ENCODE data around the gene SNAP29.
"Not testable (repeated sequence)": the region's sequence is repeated elsewhere in the genome, so short reads cannot be mapped to it uniquely, and the experiment has no call there.

The SNAP29 gene

DNA sequence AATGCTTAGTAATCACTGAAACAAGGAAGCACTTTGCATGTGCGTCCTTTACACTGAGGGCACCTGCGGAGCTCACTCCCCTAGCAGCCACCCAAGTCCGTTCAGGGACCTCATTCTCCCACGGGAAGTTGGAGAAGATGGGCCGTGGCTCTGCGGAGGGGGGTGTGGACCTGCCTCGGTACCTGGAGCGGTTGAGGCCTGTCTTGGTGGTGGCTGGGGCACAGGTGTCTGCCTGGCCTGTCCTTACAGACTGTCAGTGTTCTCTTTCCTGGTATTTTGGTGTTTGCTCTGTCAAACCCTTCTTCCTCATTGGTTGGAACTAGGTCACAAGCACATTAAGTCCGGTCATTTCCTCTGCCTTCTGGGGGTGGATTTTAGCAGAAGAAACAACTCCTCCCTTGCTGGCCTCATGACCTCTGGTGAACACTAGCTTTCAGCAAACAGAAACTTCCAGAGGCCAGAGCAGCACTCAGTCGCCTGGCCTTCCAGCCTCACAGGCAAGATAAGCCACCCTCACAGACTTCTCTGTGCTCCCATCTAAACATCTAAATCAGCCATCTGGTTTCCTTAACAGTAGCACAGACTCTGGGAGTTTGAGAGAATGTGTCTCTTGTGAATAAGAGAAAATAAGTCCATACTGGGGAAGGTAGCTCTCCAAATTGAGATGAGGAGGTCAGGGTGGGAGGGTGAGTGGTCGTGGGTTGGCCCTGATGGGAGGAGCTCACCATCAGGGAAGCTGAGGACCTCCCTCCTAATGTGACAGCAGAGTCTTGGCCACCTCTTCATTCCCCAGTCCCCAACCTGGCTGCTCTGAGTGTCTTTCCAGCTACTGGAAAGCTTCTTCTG is 8.6 kb downstream of the SNAP29 start:
- no peak for DNase-seq

DNA sequence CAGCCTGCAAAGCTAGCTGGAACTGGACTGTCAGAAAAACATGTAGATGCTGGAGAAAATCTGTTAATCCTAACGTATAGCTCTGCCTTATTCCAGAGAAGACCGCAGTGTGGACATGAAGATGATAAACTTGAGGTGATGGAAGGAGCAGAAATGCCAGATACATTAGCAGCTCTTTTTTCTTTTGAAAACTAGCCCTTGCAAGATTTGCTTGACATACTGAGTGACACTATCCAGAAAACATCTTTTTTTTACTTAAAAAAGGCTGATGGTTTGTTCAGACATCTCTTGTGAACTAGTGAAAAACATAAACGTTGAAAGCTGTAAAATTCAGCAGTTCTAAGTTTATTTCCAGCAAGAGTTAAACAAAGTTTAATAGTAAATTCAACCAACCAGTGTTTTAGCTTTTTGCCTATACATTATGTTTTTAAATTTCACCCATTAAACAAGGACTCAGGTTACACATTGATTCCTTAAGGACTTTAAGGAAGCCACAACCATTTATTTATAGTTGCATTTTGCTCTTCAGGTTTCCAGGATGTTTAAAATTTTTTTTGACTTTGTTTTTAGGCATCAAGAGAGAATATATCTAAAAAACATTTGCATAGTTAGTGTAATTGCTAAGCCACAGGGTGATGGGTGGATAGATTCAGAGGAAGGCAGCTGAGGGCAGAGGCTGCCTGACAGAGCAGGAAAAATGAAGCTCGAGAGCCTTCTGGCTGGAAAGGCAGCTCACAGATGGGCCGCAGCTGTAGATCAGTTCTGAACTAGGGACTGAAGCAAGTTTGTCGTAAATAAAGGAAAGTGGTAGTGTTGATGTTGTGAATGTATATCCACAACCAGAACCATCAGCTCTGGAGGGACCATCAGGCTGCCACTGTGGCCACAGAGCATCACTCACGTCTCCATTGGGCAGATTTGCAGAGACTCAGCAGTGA is 9.5 kb downstream of the SNAP29 start:
- DNase-seq, result no peak

DNA sequence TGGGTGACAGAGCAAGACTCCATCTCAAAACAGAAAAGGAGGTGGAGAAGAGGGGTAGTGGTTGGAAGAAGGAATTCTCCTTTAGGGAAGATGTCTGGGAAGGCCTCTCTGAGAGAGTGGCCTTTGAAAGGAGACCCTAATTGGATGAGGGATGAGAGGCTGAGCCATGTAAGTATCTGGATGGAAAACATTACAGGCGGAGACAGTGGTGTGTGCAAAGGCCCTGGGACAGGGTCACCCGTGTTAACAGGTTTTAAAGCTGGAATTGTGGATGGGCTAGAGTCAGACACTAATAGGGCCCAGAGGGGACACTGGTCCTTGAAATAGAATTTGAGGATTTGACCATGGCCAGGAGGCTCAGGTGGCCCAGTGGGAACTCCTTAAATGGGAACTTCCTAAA is 10.4 kb downstream of the SNAP29 start:
- no peak for DNase-seq

DNA sequence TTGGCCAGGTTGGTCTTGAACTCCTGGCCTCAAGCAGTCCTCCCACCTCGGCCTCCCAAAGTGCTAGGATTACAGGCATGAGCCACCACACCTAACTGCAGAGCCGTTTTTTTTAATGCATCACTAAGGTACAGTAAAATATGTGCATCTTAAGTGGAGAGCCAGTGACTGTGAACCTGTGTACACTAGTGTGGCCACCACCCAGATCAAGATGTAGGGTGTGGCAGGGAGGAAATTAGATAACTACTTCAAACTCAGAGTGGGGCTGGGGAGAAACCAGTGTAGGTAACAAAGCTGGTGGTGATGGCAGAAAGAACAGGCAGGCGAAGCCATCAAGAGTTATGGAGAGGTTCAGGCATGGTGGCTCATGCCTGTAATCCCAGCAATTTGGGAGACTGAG is 14.4 kb downstream of the SNAP29 start:
- no peak for DNase-seq

DNA sequence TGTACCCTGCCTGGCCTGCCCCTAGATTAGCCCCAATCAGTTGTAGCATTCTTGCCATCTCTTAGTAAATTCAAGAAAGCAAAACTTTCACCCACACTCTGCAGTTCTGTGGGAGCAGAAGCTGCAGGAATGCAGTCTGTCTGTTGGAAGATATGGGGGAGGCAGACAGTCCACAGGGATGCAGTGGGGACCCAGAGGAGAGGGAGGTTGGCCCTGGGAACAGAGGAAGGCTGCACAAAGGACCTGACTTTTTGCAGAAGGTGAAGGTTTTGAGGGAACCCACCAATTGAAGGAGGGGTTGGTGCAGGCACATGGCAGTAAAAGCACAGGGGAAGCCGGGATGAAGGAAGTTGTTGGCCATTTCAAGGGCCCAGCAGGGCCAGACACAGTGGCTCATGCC is 16.5 kb downstream of the SNAP29 start:
- DNase-seq, result no peak

DNA sequence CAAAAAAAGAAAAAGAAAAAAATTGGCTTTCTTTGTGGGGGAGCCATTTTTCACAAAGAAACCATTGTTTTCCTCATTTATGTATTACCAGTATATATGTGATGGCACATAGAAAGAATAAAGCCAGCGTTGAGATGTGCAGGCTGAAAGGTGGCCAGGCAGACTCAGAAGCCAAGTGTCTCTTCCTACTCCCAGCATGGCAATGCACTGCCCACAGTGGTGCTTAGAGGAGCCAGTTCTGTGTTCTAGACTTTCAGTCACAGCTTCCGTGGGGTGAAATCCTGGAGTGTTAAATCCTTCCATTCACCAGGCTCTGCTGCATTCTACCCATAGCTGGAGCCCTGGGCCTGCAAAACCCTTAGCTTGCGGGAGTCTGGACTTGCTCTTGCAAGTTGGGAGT is 18.9 kb downstream of the SNAP29 start:
- no peak for DNase-seq

DNA sequence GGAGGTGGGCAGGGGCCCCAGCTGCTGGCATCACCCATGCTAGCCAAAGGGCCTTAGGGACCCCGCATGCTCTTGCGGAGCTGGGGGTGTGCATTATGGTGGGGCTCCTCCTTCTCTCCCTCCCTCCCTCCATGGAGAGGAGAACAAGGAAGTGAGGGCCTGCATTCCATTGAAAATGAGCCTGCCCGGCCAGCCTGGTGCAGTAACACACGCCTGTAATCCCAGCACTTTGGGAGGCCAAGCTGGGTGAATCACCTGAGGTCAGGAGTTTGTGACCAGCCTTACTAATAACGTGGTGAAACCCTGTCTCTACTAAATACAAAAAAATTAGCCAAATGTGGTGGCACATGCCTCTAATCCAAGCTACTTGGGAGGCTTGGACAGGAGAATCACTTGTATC is 22.4 kb downstream of the SNAP29 start:
- no peak for DNase-seq

DNA sequence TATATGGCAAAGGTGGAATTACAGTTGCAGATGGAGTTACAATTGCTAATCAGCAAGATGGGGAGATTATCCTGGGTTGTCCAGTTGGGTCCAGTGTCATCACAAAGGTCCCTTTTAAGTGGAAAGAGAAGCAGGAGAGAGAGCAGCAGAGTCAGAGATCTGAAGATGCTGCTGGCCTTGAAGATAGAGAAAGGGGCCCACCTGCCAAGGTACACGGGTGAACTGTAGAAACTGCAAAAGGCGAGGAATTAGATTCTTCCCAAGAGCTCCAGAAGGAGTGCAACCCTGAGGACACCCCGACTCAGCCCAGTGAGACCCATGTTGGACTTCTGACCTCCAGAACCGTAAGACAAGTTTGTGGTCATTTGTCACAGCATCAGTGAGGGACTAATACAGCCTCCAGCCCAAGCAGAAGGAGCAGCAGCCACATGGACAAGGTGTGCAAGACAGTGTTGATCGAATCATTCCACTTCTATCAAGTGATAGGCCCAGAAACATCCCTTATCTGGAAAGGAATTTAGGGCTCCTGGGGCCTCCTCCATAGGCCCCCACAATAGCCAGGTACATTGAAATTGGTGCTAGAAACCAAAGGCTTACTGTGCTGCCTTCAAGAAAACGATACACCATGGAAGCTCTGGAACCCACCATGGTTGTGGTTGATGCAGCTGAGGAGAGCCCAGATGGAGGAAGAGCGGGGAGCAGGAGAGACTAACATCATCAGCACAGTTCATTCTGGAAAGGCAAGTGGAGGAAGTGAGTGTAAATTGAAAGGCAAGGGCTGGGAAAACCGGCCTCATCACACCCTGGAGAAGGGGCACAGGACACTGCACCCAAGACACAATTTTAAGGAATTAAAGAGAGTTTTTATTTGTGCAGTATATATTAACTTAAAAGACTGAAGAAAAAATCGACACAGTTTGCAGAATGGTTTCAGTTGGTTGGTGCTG is 23.3 kb downstream of the SNAP29 start:
- DNase-seq, result no peak

DNA sequence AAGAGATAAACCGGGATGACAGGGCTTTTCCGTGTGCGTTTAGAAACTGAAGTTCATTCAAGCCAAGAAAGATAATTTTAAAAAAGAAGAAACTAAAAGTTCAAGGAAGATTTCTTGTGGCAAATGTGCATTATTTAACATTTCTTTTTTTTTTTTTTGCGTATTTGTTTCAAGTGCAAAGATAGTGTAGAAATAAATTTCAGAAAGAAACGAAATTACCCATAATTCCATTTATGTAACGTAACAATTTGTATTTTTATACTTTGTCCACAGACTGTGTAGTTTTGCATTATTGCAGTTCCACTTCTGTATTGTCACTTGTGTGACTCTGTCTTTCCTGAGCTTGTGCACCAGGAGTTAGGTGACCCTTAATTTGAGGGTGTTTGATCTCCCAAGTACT is 24.0 kb downstream of the SNAP29 start:
- DNase-seq, result no peak

DNA sequence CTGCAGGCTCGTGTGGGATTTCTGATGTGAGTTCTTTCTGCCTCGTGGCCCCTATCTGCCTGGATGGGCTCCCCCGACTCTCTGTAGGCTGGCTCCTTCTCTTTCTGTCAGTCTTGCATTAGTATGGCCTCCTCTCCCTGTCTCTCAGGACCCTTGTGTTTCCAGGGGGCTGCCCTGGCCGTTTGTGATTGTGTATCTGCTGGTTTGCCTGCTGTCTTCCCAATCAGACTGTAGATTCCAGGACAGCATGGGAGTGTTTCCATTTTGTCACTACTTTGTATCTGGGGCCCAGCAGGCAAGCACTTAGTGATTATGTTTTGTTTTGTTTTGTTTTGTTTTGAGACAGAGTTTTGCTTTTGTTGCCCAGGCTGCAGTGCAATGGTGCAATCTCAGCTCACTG is 25.6 kb downstream of the SNAP29 start:
- no peak for DNase-seq

DNA sequence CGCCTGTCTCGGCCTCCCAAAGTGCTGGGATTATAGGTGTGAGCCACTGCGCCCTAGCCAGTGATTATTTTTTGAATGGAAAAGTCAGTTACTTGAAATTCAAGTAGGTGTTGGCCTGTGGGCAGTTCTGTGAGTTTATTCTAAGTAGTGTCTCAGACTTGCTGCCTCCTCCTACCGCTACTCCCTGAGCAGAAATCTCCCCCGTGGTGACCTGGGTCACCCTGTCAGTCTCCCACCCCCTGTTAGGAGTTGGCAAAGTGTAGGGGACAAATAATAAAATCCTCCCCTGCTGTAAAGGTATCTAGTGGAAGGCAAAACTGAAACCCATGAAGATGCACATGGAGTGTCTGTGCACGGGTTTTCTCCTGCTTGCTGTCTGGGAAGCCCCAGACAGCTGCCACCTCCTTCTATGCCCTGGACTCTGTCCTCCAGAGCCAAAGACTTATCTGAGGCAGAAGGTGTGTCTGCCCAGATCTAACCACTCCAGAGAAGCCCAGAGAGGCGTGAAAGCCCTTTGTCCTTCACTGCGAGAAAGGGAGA is 26.3 kb downstream of the SNAP29 start:
- DNase-seq, result no peak

DNA sequence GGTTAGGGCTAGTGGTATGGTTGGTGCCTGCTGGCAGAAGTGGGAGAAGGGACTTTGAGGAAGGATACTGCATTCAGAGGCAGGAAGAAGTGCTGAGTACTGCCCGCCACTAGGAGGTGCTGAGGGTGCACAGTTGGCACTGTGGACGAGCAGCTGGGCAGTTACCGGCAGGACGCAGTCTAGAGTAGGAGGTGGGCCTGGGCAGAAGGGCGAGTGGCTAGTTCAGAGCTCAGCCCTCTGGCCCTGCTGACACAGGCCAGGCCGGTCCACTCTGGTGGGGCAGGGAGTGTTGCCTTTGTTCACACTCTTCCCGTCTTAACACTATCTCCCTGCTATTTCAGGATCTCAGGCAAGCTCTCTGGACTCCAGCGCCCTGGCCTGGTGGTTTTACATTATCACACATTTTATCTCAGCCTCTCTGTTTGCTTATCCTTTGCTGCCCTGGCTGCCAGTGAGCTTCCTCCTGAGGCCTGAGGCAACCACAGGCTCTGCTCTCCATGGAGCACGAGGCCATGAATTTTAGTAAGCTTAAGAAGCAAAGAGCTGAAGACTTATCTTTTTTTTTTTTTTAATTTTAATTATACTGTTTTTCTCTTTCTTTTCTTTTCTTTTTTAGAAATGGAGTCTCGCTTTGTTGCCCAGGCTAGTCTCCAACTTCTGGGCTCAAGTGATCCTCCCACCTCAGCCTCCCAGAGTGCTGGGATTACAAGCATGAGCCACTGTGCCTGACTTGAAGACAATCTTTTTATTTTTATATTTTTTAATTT is 26.9 kb downstream of the SNAP29 start:
- DNase-seq, result peak; percentile 41

DNA sequence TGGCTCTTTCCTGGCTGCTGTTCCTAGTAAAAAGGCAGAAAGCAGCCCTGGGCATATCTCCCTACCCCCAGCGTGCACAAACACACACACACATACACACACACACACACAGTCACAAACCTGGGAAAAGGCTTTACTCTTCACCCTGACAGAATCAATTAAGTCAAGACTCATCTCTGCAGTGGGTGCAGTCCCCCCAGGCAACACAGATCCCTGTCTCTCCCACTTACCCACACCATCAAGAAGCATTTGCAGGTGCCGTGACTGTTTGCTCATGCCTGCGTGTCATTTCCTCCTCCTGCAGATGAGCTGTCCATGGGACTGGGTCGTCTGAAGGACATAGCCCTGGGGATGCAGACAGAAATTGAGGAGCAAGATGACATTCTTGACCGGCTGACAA is 28.6 kb downstream of the SNAP29 start:
- DNase-seq, result no peak

DNA sequence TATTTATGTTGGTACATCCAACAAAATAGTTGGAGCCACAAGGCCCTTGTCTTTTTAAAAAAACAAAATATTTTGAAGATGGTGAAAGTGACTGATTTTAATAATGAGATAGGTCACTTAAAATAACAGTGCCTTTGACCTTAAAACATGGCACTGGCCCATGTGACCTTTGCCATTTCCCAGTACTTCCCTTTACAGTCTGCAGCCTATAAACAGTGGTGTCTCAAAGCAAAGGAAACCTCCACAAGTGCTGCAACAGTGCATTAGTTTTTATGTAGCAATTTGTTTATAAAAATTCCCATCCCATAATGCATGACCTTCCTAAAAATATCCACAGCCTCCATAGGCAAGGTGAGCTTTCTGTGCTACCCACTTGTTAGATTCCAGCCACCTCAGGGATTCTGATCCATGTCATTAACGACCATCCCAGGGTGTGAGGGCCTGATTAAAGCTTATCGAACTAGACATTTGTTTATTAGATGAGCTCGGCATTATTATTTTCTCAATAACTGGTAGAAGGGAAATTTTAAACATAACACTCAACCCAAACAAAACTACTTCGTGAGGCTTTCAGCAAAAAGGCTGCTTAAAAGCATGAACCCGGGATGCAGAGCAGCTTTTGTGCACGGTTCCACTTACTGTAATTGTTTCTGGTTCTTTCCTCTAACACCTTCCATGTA is 30.4 kb downstream of the SNAP29 start:
- no peak for DNase-seq

DNA sequence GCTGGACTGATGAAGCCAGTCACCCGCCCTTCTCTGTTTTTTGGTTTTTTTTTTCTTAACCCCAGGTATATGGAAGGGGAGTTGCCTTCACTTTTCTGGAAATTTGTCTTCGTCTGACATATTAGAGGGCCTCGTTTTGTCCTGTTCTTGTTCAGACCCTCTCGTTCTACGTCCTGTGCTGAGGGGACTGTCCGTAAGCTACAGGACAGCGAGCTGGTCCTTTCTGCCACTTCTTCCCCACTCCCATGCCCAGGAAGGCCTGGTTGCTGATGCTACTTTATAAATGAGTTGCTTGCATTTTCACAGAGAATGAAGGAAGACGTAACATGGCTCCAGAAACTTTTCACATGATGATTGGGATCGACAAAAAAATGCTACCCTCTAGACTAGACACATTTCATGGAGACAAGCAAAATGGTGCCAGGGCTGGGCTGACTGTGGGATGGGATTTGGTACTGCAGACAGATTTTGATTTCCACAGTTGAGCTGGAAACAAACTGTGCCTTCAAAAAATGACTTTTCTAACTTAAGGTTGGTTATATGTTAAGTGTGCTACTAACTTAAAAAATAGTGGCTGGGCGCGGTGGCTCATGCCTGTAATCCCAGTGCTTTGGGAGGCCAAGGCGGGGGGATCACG is 31.2 kb downstream of the SNAP29 start:
- DNase-seq, result no peak

DNA sequence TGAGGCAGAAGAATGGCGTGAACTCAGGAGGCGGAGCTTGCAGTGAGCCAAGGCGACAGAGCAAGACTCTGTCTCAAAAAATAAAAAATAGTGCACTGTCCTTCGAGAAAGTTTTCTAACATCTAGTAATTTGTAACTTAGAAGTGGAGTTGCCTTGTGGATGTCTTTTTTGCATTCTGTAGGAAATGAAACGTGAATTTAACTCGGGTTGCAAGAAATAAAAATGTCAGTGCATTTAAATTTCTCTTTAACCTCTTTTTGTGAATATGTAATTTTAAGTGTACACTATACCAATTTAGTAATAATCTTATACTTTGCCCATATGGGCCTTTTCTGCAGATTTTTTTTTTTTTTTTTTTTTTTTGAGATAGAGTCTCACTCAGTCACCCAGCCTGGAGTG is 32.2 kb downstream of the SNAP29 start:
- no peak for DNase-seq

DNA sequence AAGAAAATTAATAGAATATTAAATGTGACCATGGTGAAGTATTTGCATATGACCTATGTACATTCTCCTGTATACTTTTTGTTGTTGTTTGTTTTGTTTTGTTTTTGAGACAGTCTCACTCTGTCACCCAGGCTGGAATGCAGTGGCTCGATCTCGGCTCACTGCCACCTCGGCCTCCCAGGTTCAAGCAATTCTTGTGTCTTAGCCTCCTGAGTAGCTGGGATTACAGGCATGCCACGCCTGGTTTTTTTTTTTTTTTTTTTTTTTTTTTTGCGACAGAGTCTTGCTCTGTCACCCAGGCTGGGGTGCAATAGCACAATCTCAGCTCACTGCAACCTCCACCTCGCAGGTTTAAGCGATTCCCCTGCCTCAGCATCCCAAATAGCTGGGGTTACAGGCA is 38.9 kb downstream of the SNAP29 start:
- DNase-seq, result not testable (repeated sequence)

DNA sequence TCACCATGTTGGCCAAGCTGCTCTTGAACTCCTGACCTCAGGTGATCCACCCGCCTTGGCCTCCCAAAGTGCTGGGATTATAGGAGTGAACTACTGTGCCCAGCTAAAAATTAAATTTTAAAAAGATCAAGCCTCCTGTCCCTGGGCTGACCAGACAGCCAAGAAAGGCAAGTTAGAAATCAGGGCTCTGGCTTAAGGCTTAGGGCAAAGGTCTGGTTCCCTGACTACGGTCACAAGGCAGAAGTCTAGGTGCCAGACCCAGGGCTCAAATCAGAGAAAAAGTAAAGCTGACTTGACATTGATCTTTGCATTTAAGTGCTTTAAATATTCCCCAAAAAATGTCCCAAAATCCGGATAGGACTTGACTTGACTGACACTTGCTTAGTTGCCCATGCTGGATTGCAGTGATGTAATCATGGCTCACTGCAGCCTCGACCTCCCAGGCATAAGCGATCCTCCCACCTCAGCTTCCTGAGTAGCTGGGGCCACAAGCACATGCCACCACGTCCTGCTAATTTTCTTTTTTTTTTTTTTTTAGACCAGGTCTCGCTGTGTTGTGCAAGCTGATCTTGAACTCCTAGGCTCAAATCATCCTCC is 41.1 kb downstream of the SNAP29 start:
- DNase-seq, result no peak

DNA sequence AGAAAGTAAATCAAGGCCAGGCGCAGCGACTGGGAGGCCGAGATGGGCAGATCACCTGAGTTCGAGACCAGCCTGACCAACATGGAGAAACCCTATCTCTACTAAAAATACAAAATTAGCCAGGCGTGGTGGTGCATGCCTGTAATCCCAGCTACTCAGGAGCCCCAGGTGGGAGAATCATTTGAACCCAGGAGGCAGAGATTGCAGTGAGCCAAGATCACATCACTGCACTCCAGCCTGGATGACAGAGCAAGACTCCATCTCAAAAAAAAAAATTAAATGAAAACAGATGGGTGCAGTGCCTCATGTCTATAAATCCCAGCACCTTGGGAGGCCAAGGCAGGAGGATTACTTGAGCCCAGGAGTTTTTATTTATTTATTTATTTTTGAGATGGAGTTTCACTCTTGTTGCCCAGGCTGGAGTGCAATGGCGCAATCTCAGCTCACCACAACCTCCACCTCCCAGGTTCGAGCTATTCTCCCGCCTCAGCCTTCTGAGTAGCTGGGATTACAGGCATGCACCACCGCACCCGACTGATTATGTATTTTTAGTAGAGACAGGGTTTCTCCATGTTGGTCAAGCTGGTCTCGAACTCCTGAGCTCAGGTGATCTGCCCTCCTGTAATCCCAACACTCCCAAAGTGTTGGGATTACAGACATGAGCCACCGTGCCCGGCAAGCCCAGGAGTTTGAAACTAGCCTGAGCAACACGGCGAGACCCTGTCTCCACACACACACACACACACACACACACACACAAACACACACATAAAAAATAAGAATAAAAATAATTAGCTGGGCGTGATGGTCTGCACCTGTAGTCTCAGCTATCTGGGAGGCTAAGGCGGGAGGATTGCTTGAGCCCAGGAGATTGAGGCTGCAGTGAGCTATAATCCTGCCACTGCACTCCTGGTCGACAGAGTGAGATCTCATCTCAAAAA is 42.6 kb downstream of the SNAP29 start:
- not testable (repeated sequence) for DNase-seq

All from activated CD4-positive, CD25-positive, alpha-beta regulatory T cell treated with anti-CD3 and anti-CD28 coated beads, Interleukin-2, amount 50 U/mL, for 72 hours (primary cell).